HG03565 (cell line): Measurements from ENCODE around the gene HSFX1.

Experiments used
- ATAC-seq: cut with Tn5 transposase; IDR thresholded peaks from one replicate; pipeline ENCODE4 v1.9.1; 2021; ENCODE audit warnings: mild to moderate bottlenecking, moderate library complexity; ENCODE audit not compliant: unreplicated experiment

Gene HSFX1

DNA sequence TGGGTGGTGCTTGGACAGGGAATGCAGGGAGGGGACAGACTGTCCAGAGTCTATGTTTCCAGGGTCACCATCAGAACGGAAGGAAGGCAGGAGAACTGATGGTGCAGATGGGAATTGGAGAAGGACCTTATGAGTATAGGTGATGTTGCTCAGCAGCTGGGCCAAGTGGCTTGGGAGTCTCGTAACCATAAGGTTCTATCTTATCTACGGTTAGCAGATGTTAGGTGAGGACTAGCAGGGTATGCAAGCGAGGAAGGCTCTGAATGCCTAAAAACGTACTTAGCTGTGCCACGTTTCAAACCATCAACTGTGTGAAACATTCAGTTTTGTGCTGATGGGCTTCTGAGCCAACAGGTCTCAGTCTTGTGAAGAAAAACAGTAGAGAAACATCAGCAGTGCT is 30.2 kb downstream of the HSFX1 start:
- ATAC-seq: no peak

DNA sequence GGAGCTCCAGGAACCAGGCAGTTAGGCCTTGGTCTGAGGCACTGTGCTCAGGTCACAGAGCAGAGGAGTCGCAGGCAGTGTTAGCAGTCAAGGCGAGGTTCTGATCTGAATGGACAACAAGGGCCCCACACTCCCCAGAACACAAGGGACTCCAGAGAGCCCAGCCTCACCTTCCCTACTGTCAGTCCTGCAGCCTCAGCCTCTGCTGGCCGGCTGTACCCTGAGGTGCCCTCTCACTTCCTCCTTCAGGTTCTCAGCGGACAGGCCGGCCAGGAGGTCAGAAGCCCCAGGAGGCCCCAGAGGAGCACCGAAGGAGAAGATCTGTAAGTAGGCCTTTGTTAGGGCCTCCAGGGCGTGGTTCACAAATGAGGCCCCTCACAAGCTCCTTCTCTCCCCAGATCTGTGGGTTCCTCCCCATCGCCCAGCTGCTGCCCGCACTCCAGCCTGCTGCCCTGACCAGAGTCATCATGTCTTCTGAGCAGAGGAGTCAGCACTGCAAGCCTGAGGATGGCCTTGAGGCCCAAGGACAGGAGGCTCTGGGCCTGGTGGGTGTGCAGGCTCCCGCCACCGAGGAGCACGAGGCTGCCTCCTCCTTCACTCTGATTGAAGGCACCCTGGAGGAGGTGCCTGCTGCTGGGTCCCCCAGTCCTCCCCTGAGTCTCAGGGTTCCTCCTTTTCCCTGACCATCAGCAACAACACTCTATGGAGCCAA is 34.0 kb downstream of the HSFX1 start:
- no peak for ATAC-seq

DNA sequence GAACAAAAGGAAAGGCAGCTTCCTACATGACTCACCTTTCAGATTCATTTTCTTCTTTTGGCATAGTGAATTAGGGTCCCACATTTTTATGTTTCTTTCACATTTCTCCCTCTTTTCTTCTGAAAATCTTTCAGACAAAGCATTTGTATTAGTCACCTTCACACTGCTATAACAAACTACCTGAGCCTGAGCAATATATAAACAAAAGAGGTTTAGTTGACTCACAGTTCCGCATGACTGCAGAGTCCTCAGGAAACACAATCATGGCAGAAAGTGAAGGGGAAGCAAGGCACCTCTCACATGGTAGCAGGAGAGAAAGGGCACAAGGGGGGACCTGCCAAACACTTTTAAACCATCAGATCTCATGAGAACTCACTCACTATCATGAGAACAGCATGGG is 44.8 kb downstream of the HSFX1 start:
- no peak for ATAC-seq

DNA sequence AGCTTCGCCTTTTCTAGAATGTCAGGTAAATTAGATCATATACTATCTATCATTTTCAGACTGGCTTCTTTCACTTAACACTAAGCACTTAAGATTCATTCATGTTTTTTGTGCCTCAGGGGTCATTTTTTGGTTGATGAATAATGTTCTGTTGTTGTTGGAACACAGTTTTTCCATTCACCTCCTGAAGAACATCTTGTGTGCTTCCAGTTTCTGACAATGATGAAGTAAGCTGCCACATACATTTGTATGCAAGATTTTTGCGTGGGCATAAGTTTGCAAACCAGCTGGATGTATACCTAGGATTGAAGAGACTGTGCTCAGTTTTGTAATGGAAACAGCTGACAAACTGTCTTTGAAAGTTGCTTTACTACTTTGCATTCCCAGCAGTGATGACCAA is 45.5 kb downstream of the HSFX1 start:
- no peak for ATAC-seq

DNA sequence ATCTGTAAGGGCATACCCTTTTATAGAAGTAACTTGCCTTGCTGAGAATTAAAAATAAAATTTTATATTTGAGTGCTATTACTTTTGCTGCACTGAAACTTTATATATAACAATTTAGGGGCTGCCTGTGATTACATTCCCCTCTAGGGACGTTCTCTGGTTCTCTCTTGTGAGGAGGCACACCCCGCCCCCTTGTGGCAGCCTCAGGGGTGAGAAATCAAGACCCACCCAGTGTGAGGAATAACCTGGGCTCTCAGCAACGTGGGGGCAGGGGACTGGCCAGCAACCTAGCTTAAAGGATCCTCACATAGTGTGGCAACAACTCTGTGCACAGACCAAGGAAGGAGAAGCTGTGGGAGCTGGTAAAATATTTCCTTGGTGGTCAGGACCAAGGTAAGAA is 51.6 kb downstream of the HSFX1 start:
- ATAC-seq: no peak
